NCI-H2227 treated with DMSO at 0.1 percent for 48 hours (cell line): ENCODE data around the gene SETD3.

Source experiments
- DNase-seq: peaks from one replicate; lab custom pipeline; 2025; lab: John Stamatoyannopoulos, UW

Gene SETD3

DNA sequence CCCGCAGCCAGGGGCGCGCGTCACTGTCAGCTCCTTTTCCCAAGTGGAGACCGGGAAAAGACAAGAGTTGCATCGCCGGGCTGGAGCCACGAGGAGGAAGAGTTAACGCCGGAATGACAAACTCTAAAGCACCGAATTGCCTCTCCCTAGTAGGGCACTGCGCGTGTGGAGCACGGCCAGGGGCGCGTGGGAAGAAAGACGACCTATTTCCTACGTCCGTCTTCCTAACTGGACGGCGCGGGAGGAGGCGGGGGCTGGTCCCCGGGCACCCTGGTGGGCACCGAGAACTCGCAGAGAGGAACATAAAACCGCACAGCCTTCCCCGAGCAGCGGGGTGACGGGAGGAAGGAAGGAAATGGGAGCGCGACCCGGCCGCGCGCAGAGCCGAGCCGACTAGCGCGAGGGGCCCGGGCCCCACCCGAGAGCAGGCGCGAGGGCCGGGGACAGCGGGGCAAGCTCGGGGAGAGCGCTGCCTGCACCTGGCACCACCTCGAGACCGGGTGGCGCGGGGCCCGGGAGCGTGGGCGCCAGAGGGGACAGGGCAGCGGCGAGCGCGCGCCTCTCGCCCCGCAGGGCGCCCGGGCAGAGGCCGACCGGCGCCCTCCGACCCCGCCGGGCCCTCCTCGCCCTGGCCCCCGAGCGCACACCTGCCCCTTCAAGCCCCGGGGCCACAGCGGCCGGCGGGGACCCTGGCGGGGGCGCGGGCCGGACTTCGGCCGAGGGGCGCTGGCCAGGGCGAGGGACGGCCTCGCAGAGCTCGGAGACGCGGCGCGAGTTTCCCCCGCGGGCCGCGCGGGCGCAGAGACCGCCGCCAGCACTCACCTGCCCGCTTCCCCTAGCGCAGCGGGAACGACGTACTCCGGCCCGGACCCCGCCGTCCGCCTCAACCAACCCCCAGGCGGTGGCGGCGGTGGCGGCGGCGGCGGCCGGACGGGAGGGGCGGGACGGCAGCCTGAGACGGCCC, at the start of gene SETD3:
SETD3 (minus strand) TSS at position 954 of the 964 bp plus-strand sequence. CDS start 15,054 bp downstream, outside the sequence.
- no peak for DNase-seq

DNA sequence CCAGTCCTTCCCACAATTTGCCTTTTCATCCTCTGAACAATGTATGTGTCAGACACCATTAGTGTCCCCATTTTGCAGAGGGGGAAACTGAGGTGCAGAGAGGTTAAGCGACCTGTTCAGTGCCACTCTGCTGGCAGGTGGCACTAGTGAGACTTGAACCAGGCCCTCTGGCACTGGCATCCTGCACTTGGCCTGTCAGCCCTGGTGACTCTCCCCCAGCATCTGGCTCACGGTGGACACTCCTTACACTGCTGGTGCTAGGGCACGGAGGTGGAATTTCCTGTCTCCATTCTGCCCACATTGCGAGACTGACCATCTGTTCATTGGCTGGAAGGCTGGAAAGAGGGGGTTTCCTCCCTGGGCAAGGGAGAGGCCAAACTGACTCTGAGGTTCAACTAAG, 49.2 kb upstream of the SETD3 start:
- no peak for DNase-seq

DNA sequence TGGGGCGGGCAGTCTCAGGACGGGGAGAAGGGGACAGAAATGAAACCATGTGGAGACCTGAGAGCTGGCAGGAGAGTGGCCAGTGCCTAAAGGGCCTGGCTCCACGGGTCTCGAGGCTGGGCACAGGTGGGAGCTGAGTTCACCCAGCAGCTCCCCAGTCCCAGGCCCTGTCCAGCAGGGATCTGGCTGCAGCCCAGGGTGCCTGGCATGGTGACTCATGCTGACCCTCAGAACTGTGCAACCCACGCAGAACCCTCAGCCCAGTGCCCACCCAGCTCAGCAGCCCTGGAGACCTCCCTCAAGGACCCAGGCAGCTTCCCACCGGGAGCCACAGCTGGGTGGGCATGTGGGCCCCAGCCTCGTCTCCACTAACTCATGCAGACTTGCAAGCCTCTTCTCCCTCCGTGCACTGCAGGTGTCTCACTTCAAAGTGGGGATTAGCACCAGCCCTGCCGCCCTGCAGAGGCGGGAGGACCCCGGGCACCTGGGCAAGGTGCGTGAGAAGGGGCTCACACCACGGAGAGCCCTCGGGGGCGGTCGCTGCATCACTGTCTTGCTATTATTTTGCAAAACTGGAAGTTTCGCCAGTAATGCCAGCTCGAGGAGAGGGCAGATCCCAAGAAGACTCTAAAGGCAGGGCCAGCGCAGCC, 46.9 kb upstream of the SETD3 start:
- no peak for DNase-seq

DNA sequence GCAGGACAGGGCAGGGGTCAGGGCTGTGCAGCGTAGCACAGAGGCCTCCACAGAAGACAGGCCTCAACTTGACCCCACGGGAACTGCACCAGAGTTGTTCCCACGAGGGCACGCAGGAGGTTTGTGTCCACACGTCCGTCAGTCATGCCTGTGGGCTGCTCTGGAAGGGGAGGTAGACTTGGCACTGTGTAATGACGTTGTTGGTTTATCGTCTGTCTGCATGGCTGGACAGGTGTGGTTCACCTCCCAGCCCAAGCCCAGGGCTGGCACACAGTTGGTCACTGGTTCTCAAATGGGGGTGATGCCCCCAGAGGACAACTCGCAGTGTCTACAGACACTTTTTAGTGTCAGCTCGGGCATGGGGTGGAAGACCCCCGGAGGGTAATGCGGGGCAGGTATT, 46.4 kb upstream of the SETD3 start:
- no peak for DNase-seq

GRCh38 chr14:99525699-99526080, 45.0 kb upstream of the SETD3 start:
- DNase-seq, result no peak

DNA sequence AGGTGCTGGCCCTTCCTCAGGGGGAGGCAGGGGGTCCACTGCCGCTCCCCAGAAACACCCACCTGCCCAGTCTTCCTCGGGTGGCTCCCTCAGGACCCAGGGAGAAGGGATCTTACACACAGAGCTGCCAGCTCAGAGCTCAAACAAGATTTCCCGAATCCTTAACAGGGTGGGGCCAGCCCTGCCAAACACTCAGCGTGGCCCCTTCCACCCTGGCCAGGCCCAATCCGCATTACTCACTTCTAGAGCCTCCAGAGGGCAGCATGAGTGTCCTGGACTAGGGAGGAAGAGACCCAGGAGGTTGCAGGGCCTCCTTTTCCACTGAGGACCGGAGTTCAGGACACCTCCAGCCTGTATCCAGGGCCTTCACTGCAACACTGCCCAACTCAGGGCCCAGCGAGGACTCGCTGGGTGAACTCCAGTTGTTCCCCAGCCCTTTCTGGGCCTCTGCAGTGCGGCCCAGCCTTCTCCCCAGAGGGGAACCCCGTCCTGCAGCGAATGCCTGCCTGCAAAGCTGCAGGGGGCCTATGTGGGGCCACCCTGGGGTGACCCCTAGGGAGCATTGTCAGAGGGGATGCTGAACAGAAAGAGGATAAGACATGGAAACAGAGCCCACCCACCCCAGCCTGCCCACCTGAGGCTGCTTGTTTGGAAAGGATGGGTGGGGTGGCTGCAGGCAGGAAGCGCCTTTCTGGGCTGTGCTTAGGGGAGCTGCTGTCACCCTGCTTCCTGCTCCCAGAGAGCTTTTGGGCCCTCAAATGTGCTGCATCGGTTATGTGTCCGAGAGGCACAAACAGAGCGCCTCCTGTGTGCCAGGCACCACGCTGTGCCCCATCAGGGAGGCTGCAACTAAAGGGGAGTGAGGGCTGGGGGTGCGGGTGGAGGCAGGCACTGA, 44.4 kb upstream of the SETD3 start:
- no peak for DNase-seq

DNA sequence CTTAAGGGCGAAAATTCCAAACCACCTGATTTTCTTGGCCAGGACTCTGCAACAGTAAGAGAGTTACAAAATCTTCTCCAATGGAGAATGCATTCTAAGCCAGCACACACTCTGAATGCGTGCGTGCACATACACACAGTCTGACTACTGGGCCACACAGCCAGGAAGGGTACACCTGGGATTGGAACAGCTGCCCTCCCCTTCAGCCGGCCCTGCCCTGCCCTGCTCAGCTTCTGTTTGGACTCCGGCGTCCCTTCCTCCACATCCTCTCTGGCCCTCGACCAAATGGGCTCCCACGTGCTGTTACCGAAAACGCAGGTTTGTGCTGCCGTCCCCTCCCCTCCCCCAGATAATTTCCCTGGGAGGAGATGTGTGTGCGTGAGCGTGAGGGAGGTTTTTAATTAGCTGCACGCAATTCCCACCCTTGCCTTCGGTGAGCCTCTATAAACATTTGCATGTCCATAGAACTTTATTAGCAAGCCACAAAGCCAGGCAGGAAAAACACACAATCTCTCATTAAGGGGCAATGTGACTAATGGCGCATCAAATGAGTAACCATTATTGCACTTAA, 43.5 kb upstream of the SETD3 start:
- DNase-seq, result no peak

GRCh38 chr14:99523704-99524055, 43.0 kb upstream of the SETD3 start:
- DNase-seq, result no peak

- no peak for DNase-seq
These were observed 42.5 kb upstream of the SETD3 start for GRCh38 chr14:99522934-99523703.

- no peak for DNase-seq
These were observed 41.8 kb upstream of the SETD3 start for GRCh38 chr14:99522457-99522891.

GRCh38 chr14:99522025-99522401, 41.4 kb upstream of the SETD3 start:
- DNase-seq, result no peak

GRCh38 chr14:99521176-99522024, 40.7 kb upstream of the SETD3 start:
- DNase-seq, result no peak

DNA sequence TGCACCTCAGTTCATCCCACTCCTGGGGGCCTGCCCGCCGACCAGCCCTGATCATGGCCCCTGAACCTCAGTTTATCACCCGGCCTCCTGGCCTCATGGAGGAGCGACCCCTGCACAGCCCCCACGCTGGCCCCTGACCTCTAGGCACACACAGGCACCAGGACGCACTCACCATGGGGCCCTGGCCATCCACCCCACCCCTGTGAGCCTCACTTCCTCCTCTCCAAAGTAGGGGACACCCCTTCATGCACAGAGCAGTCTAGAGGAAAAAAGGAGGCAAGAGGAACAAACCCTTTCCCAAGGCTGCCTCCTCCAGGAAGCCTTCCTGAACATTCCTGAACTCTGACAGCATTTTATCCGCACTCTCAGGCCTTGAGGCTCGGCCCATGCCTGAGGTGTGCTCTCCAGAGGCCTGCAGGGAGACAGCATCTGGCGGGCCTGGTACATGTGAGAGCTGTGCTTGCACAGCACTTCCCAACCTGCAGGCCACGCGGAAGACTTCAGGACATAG, 40.0 kb upstream of the SETD3 start:
- DNase-seq, result no peak

DNA sequence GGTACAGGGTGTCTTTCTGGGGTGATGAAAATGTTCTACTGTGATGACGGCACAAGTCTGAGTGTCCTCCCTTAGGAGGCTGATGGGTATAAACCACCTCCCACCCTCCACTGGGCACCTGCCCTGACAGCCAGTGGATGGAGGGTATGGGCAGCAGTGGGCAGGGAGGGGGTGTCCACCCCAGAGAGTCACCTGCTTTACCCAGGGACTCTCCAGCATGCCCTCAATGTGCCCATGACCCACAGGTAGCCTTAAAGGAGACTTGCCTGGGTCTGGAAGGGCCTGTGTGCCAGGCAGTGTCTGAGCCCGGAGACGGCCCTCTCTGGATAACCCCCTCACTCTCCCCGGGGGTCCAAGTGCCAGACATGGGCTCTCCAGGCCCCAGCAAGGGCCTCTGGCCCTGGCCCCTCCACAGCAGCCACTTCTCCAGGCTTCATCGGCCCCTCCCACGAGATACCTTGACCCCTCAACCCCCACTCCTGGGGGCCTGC, 39.3 kb upstream of the SETD3 start:
- no peak for DNase-seq

DNA sequence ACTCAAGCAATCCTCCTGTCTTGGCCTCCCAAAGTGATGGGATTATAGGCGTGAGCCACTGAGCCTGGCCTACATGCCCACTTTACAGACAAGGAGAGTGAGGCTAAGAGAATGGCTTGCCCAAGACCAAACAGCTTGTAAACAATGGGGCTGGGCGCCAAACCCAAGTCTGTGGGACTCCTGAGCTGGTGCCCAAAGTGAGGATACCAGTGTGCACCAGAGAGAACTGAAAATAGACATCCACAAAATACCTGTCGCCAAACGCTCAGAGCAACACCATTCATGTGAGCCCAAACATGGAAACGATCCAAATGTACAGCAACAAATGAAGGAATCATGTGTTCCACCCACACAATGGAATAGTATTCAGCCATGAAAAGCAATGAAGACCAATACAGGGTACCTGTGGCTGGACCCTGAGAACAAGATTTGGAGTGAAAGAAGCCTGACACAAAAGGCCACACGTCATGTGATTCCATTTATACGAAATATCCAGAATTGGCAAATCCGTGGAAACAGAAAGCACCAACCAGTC, 38.8 kb upstream of the SETD3 start:
- no peak for DNase-seq

GRCh38 chr14:99518441-99519346, 38.0 kb upstream of the SETD3 start:
- peak; percentile 3 for DNase-seq

DNA sequence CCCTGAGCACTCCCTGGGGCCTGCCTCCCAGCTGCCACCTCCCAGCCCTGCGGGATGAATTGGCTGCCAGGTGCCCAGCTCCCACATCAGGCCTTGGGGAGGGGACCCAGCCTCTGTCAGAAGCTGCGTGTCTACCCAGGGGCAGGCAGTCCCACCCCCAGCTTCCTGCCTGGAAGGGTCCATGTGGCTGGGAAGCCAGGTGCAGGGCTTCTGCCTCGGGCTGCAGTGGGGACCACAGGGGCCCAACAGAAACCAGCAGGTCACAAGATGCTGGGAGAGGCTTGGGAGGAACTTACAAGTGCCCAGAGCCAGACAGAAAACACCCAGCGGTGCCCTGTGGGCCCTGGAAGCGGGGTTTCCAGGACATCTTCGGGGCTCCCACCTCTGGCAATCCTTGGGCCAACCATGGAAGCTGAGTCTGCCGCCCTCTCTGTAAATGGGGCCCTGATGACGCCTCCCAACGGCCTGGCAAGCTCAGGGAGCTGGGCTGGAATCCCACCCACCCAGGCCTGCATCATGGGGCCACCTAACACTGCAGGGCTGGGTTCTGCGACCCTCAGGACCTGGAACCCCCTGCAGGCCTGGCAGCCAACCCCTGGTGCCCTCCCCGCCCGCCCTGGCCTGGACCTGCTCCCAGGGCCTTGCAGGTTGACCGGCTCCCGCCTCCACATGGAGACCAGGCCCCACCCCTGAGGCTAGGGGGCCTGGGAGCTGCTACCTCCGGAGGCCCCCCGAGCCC, 37.2 kb upstream of the SETD3 start:
- DNase-seq, result no peak
